GM21515 (cell line): ENCODE measurements around the gene FLT1.

Experiments used
- ATAC-seq: cut with Tn5 transposase; IDR thresholded peaks from one replicate; pipeline ENCODE4 v1.9.1; 2021; ENCODE audit not compliant: unreplicated experiment

The FLT1 gene

GRCh38 chr13:28488376-28489005 lies 6.4 kb downstream of the FLT1 start:
- ATAC-seq = no peak

GRCh38 chr13:28485996-28486543 lies 8.9 kb downstream of the FLT1 start:
- ATAC-seq = no peak

GRCh38 chr13:28485551-28485950 lies 9.4 kb downstream of the FLT1 start:
- ATAC-seq = no peak

GRCh38 chr13:28485097-28485496 lies 9.8 kb downstream of the FLT1 start:
- no peak for ATAC-seq

- ATAC-seq = no peak
Observed at GRCh38 chr13:28483313-28483931, 11.5 kb downstream of the FLT1 start.

GRCh38 chr13:28479005-28479404 lies 15.9 kb downstream of the FLT1 start:
- no peak for ATAC-seq

- ATAC-seq = no peak
Observed at GRCh38 chr13:28478127-28478526, 16.8 kb downstream of the FLT1 start.

GRCh38 chr13:28477709-28477973 lies 17.3 kb downstream of the FLT1 start:
- ATAC-seq = no peak

- no peak for ATAC-seq
Observed at GRCh38 chr13:28476919-28477708, 17.8 kb downstream of the FLT1 start.

GRCh38 chr13:28475916-28476725 lies 18.8 kb downstream of the FLT1 start:
- ATAC-seq = no peak

GRCh38 chr13:28474491-28475134 lies 20.3 kb downstream of the FLT1 start:
- no peak for ATAC-seq

- no peak for ATAC-seq
Observed at GRCh38 chr13:28473044-28473443, 21.9 kb downstream of the FLT1 start.

GRCh38 chr13:28471421-28471820 lies 23.5 kb downstream of the FLT1 start:
- ATAC-seq = no peak

- no peak for ATAC-seq
Observed at GRCh38 chr13:28470296-28470695, 24.6 kb downstream of the FLT1 start.

GRCh38 chr13:28469316-28469715 lies 25.6 kb downstream of the FLT1 start:
- ATAC-seq = no peak

GRCh38 chr13:28468023-28468915 lies 26.7 kb downstream of the FLT1 start:
- ATAC-seq = no peak

- no peak for ATAC-seq
Observed at GRCh38 chr13:28467034-28467433, 27.9 kb downstream of the FLT1 start.

GRCh38 chr13:28466151-28466550 lies 28.8 kb downstream of the FLT1 start:
- no peak for ATAC-seq

- ATAC-seq = no peak
Observed at GRCh38 chr13:28464861-28465460, 30.0 kb downstream of the FLT1 start.
